C4-2B (cell line): ENCODE measurements around the gene SSH2.

Source experiments
- H3K27ac ChIP-seq: fragments of 450-650 bp; 2 replicates; pipeline ENCODE4 v1.5.1; 2017
- ZFX ChIP-seq: fragments of 450-650 bp; IDR thresholded peaks from 2 replicates; pipeline ENCODE4 v1.6.1; 2017
- TF ChIP-seq, protein P1 (sequence below): fragments of 450-650 bp; conservative IDR thresholded peaks from 2 replicates; pipeline ENCODE4 v1.5.1; 2017; ENCODE audit warnings: mild to moderate bottlenecking

SSH2 gene

GRCh38 chr17:29594519-29595090 lies 335.4 kb downstream of the SSH2 start:
- TF ChIP-seq, protein P1, sequence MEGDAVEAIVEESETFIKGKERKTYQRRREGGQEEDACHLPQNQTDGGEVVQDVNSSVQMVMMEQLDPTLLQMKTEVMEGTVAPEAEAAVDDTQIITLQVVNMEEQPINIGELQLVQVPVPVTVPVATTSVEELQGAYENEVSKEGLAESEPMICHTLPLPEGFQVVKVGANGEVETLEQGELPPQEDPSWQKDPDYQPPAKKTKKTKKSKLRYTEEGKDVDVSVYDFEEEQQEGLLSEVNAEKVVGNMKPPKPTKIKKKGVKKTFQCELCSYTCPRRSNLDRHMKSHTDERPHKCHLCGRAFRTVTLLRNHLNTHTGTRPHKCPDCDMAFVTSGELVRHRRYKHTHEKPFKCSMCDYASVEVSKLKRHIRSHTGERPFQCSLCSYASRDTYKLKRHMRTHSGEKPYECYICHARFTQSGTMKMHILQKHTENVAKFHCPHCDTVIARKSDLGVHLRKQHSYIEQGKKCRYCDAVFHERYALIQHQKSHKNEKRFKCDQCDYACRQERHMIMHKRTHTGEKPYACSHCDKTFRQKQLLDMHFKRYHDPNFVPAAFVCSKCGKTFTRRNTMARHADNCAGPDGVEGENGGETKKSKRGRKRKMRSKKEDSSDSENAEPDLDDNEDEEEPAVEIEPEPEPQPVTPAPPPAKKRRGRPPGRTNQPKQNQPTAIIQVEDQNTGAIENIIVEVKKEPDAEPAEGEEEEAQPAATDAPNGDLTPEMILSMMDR = no peak
- no peak for TF ChIP-seq ZFX
- H3K27ac ChIP-seq = peak overlapping the region; percentile 89

GRCh38 chr17:29593591-29594518 lies 336.2 kb downstream of the SSH2 start:
- peak overlapping the region; percentile 89 for H3K27ac ChIP-seq
- 0 out of 2 replicates have a peak, but pooled peaks have one; percentile 27 for TF ChIP-seq ZFX
- TF ChIP-seq, protein P1 = no peak; the same call in 1 of the 2 replicates

DNA sequence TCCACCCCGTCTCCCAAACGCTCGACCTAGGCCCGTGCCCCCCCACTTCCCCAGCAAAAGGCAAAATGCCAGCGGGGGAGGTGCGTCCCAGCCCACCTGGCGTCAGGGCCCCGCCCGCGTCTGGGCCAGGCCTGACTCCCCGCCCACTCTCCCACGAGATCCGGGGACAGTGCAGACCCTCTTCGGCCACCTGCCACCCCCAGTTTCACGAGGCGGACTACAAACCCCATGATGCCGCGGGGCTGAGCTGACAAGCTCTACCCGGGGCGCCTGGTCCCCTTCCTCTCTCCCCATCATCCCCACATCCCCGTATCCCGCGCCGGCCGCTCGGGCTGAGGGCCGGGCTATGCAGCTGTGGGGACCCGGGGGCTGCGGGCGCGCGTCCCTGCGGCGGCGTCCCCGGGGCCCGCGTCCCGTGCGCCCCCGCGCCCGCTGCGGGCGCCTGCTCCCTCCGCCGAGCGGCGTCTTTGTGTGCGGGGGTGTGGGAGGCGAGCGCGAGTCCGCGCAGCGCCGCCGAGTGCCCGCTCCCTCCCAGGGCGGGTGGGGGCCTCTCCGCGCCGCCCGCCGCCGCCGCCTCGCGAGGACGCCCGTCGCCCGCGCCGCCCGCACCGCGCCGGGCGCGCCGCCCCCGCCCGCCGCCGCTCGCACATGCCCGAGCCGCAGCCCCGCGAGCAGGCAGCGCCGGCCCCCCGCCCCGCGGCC lies 337.0 kb downstream of the SSH2 start, which contains the start of gene ANKRD13B:
ANKRD13B (plus strand) TSS at position 283 of the 702 bp plus-strand sequence. CDS start 490 bp downstream, outside the sequence.
- peak within 1 kb of the TSS; percentile 89 for H3K27ac ChIP-seq
- 0 out of 2 replicates have a peak, but pooled peaks have one; percentile 11 for TF ChIP-seq ZFX
- TF ChIP-seq, protein P1 = no peak

DNA sequence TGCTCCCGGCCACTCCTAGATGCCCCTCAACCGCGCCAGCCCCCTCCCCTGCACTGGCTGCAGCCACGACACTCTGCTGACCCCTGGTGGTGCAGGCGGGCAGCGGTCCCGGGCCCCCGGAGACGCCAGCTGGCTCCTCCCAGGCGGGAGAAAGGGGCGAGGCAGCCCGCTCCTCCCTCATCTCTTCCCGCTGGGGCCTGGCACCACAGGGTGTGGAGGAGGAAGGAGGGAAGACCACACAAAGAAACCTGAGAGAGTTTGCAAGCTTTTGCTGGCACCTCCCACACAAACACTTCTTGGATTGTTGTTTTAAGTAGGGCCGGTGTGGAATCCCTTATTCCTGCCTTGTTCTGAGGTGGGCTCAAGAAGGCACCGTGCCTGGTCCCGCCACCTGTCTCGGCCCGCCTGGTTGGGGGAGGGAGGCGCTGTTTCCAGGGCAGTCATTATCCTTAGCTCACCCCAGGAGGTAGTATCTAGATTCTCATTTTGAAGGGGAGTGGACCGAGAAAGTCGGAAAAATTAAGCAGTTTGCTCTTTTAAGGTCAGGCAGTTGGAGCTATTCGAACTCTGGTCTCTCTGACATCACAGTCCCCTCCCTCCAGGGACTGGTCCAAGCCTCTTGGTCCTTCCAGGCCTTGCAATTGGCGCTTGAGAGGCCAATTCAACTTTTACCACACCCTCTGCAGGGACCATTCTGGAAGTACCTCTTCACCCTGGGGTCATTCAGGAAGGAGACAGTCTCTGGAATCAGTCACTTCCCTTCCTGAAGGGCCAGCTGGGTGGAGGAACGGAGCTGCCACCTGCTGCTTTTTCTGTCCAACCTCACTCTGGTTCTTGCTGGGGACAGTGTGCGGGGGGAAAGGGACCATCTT lies 338.1 kb downstream of the SSH2 start:
- peak overlapping the region; percentile 89 for H3K27ac ChIP-seq
- no peak for TF ChIP-seq ZFX
- TF ChIP-seq, protein P1 = peak; percentile 99

GRCh38 chr17:29591146-29591736 lies 338.8 kb downstream of the SSH2 start:
- peak overlapping the region; percentile 89 for H3K27ac ChIP-seq
- TF ChIP-seq, protein P1 = 0 out of 2 replicates have a peak, but pooled peaks have one; percentile 14
- TF ChIP-seq ZFX = no peak

DNA sequence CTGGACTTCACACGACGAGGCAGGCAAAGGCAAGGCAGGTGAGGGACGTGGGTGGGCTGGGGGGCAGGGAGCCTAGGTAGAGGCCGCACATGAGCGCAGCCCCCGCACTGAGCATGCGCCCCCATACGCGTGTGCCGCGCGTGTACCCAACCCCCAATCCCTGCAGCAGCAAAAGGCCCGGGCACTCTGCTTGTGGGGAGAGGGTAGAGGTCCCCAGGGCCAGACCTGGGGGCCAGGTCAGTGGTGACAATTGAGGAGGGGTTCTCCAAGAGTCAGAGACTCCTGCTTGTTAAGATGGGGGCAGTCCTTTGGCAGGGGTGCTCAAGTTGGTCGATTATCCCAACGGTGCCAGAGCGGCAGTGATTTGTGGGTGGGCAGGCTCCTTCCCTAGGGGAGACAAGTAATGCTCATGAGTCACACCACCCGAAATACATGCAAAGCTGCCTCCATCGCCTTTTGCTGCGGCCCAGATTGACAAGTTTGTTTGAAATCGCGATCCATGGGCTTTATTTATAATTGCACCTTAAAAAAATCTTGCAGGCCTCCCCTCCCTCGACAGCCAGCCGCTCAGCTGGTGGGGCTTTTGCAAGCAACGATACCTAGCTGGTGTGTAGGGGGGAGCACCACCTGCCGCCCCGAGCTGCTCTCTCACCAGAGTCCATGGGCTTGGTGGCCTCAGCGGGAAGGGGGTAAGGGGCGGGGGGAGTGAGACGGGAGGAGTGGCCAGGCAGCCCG lies 339.4 kb downstream of the SSH2 start:
- TF ChIP-seq ZFX = no peak
- TF ChIP-seq, protein P1 = no peak
- peak overlapping the region; percentile 89 for H3K27ac ChIP-seq
